Aorta (tissue), 5 donors: Measurements from ENCODE around the gene GDF15. TPM values are rescaled to one million over a fixed set of nuclear protein-coding genes. Genes with fewer than 3 reads are reported as not detected.
"Not testable (repeated sequence)": the region's sequence is repeated elsewhere in the genome, so short reads cannot be mapped to it uniquely, and the experiment has no call there.

Experiments
- ATAC-seq: fragments of 200-7000 bp; cut with Tn5 transposase; one replicate; pipeline ENCODE4 v1.9.1; 2022; ENCODE audit warnings: moderate library complexity; ENCODE audit not compliant: low FRiP score
- DNase-seq, 2 donors: peaks; one replicate each; pipeline ENCODE4 v3.0.0-alpha.2; 2020
- H3K27ac ChIP-seq, 2 donors: one replicate each; pipeline ENCODE4 v1.5.1; 2013; ENCODE audit warnings: low read length in 2 of 2, mild to moderate bottlenecking in 2 of 2, moderate library complexity in 2 of 2, control low read depth in 1 of 2, inconsistent platforms in 1 of 2, low read depth in 1 of 2
- H3K27me3 ChIP-seq, 2 donors: one replicate each; pipeline ENCODE4 v1.6.1; 2013; ENCODE audit warnings: control low read depth in 1 of 2, low read length in 1 of 2, mild to moderate bottlenecking in 1 of 2, moderate library complexity in 1 of 2; ENCODE audit not compliant: insufficient read depth in 2 of 2, control insufficient read depth in 1 of 2
- H3K36me3 ChIP-seq, 2 donors: one replicate each; pipeline ENCODE4 v1.6.1; 2013; ENCODE audit warnings: control low read depth in 1 of 2, low read length in 1 of 2, mild to moderate bottlenecking in 1 of 2; ENCODE audit not compliant: insufficient read depth in 2 of 2, control insufficient read depth in 1 of 2
- H3K4me1 ChIP-seq, 2 donors: one replicate each; pipeline ENCODE4 v1.6.1; 2013; ENCODE audit warnings: low read length in 2 of 2, control low read depth in 1 of 2, mild to moderate bottlenecking in 1 of 2, moderate library complexity in 1 of 2; ENCODE audit not compliant: insufficient read depth in 2 of 2, control insufficient read depth in 1 of 2
- H3K4me3 ChIP-seq, 2 donors: one replicate each; pipeline ENCODE4 v1.5.1; 2013; ENCODE audit warnings: low read length in 2 of 2, control low read depth in 1 of 2, mild to moderate bottlenecking in 1 of 2
- H3K9me3 ChIP-seq: one replicate; pipeline ENCODE4 v1.6.1; 2013; ENCODE audit warnings: mild to moderate bottlenecking, low read length; ENCODE audit not compliant: control insufficient read depth
- WGBS, 2 donors: extraction: QIAGEN DNeasy Blood & Tissue Kit; methylation state at CpG; one replicate each; pipeline ENCODE4 v1.1.7; 2013; 5-methylcytosine and 5-hydroxymethylcytosine counted together
- intact Hi-C, 2 donors: fragments of 100-400 bp; cut with DNase I; formaldehyde crosslinking; loops; one replicate each; pipeline versions ENCODE4 v1.14.2 to v1.15.0; 2022
- polyA plus RNA-seq, 2 donors: library from polyadenylated mRNA; stranded (reverse); fragments of 200-250 nt; gene quantifications; one replicate each; pipeline ENCODE4 v1.2.3, GENCODE V29; 2013
- total RNA-seq, 2 donors: library from RNA; stranded (reverse); fragmentation: NEBNext Ultra II Directional; extraction: Animal tissue kit (Norgen Biotek cat#: 25700); gene quantifications; one replicate each; pipeline ENCODE4 v1.2.1, GENCODE V29; 2021
- donor health status: healthy with polysubstance abuse.
- donor health status: Bipolar disorder and iron deficiency.
- donor health status: DM: no; HTN: no; CAD: no.
- donor health status: DM: no; HTN: no; CAD: no.
- donor health status: DM: yes; HTN: yes; CAD: no.

GDF15 gene
- total and polyA plus RNA-seq, 4 donors = 2.8 to 9.8 (median 3.7) TPM

DNA sequence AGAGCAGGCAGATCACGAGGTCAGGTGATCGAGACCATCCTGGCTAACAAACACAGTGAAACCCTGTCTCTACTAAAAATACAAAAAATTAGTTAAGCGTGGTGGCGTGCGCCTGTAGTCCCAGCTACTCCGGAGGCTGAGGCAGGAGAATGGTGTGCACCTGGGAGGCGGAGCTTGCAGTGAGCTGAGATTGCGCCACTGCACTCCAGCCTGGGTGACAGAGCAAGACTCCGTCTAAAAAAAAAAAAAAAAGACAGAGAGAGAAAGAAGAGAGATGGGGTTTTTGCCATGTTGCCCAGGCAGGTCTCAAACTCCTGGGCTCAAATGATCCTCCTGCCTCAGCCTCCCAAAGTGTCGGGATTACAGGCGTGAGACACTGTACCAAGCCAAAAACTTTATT lies 19.8 kb downstream of the GDF15 start:
- H3K4me1 ChIP-seq, H3K4me3 ChIP-seq, ATAC-seq, H3K27ac ChIP-seq, DNase-seq, H3K9me3 ChIP-seq, intact Hi-C loops, H3K36me3 ChIP-seq, H3K27me3 ChIP-seq: not testable (repeated sequence)
- 88 to 93% methylated on average over 11 of the region's 11 CpGs for WGBS, 2 donors

GRCh38 chr19:18406749-18407148 lies 20.8 kb downstream of the GDF15 start:
- Histone ChIP-seq H3K27me3 (no peaks in the 10 kb centered on the region), H3K36me3 (no peaks in the 10 kb centered on the region), H3K27ac (no peak overlapping the region), H3K4me3 (no peak overlapping the region), H3K9me3 (no peaks in the 10 kb centered on the region), H3K4me1 (no peaks in the 10 kb centered on the region)
- intact Hi-C loops = no loop called here
- DNase-seq = no peak
- 93% methylated on average over 9 of the region's 9 CpGs for WGBS, 2 donors
- no peak for ATAC-seq

- DNase-seq (no peak), ATAC-seq (no peak)
- Histone ChIP-seq H3K4me3 (no peak overlapping the region), H3K27ac (no peak overlapping the region), H3K27me3 (no peaks in the 10 kb centered on the region), H3K36me3 (no peaks in the 10 kb centered on the region), H3K9me3 (no peaks in the 10 kb centered on the region), H3K4me1 (no peaks in the 10 kb centered on the region)
- intact Hi-C loops = no loop called here
- WGBS, 2 donors = 53 to 54% methylated on average over 10 of the region's 10 CpGs
Observed at GRCh38 chr19:18408053-18408476, 22.1 kb downstream of the GDF15 start.

GRCh38 chr19:18412610-18413239 lies 26.8 kb downstream of the GDF15 start:
- intact Hi-C loops = loop anchor here (2.0 to 10.0 kb wide), 3 partner anchors 64 to 208 kb away; partner anchors contain the start of gene RAB3A (in 1 of the 2)
- DNase-seq = peak in 1 of 2 donors; percentile 72
- WGBS, 2 donors = 74 to 76% methylated on average over 15 to 16 of the region's 16 CpGs

GRCh38 chr19:18414504-18415177 lies 28.7 kb downstream of the GDF15 start:
- WGBS, 2 donors = 18 to 19% methylated on average over 11 of the region's 11 CpGs
- DNase-seq (peak; percentile 64 to 75), ATAC-seq (no peak)
- no peaks in the 10 kb centered on the region for H3K27me3 ChIP-seq
- no peaks in the 10 kb centered on the region for H3K4me1 ChIP-seq
- H3K4me3 ChIP-seq = no peak overlapping the region
- H3K27ac ChIP-seq = peak overlapping the region in 1 of 2 donors; percentile 49
- intact Hi-C loops = loop anchor here (10.0 kb wide), 2 partner anchors 160 to 210 kb away; partner anchors contain the start of gene RAB3A (in 1 of the 2)
- no peaks in the 10 kb centered on the region for H3K9me3 ChIP-seq
- no peaks in the 10 kb centered on the region for H3K36me3 ChIP-seq

More at GRCh38 chr19:18412610-18413239, 26.8 kb downstream of the GDF15 start:
- Histone ChIP-seq H3K4me1 (no peaks in the 10 kb centered on the region), H3K27ac (no peak overlapping the region), H3K4me3 (no peak overlapping the region), H3K36me3 (no peaks in the 10 kb centered on the region), H3K9me3 (no peaks in the 10 kb centered on the region), H3K27me3 (no peaks in the 10 kb centered on the region)
- no peak for ATAC-seq

DNA sequence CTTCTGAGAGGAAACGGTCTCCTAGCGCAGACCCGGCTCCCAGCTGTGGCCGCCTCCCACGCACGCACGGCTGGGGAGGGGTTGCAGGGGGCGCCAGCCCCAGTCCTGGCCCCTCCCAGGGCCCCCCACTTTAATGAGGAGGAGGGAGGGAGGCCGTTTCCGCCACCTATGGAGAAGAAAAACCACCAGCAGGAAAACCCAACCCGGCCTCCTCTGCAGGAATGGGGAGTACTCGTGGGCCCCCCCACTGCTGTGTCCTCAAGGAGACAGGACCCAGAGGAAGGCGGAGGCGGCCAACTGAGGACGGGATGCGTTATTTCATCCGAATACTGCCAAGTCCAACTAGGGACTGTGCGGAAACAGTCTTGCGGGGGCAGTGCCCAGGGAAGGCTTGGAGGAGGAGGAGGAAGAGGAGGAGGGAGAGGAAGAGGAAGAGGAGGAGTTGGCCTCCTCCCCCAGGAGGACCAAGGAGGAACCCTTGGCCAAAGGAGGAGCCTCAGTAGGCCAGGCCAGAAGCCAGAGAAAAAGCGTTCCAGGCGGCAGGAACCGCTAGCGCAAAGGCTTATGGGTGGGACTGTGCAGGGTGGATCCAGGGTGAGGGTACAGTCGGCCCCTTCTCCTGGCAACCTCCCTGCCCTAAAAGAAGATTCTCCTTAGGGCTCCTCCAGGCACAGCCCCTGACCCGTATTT lies 29.4 kb downstream of the GDF15 start:
- Histone ChIP-seq H3K4me3 (no peak overlapping the region), H3K36me3 (no peaks in the 10 kb centered on the region), H3K27me3 (no peaks in the 10 kb centered on the region), H3K27ac (peak overlapping the region in 1 of 2 donors; percentile 49), H3K4me1 (no peaks in the 10 kb centered on the region), H3K9me3 (no peaks in the 10 kb centered on the region)
- DNase-seq = peak; percentile 89 to 91
- WGBS, 2 donors = 2 to 3% methylated on average over 25 of the region's 25 CpGs
- peak; percentile 55 for ATAC-seq
- intact Hi-C loops = loop anchor here (10.0 kb wide), 2 partner anchors 161 to 211 kb away; partner anchors contain the start of gene RAB3A (in 1 of the 2)

DNA sequence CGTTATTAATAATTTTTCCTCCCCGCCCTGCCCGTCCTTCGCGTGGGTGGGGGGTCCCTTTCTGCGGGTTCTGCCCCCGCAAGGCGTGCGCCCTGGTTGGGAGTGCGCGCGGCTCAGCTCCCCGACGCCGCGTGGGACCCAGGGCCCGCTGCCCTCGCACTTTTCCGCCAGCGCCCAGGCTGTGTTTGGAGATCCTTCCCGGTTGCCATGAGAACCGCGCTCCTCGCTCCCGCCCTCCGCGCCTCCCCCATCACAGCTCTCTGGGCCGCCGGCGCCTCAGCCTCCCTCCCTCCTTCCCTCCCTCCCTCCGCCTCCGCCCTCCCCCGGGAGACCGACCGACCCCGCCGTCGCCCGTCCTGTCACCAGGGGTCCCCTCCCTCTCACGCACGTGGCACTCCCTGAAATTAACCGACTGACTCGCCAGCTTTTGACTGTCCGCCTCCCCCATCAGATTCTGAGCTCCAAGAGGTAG lies 30.9 kb downstream of the GDF15 start:
- H3K9me3 ChIP-seq = no peaks in the 10 kb centered on the region
- H3K4me1 ChIP-seq = no peaks in the 10 kb centered on the region

GRCh38 chr19:18417250-18418028 lies 31.5 kb downstream of the GDF15 start:
- peak overlapping the region in 1 of 2 donors; percentile 71 for H3K27ac ChIP-seq
- no peaks in the 10 kb centered on the region for H3K36me3 ChIP-seq
- 1% methylated on average over 39 to 53 of the region's 53 CpGs for WGBS, 2 donors
- no peaks in the 10 kb centered on the region for H3K4me1 ChIP-seq
- intact Hi-C loops = loop anchor here (1.0 to 10.0 kb wide), 4 partner anchors 113 to 213 kb away; partner anchors contain the start of genes JUND (in 1 of the 2) and RAB3A (in 1 of the 2)
- DNase-seq (peak; percentile 93 to 94), ATAC-seq (peak; percentile 66)
- no peaks in the 10 kb centered on the region for H3K9me3 ChIP-seq
- peak overlapping the region in 1 of 2 donors; percentile 6 for H3K4me3 ChIP-seq
- no peaks in the 10 kb centered on the region for H3K27me3 ChIP-seq

More for the DNA sequence above, 30.9 kb downstream of the GDF15 start:
- Histone ChIP-seq H3K36me3 (no peaks in the 10 kb centered on the region), H3K4me3 (peak overlapping the region in 1 of 2 donors; percentile 6), H3K27me3 (no peaks in the 10 kb centered on the region), H3K27ac (peak overlapping the region in 1 of 2 donors; percentile 71)
- ATAC-seq (peak; percentile 82), DNase-seq (peak; percentile 97 to 98)
- WGBS, 2 donors = 1% methylated on average over 40 to 44 of the region's 44 CpGs
- intact Hi-C loops = loop anchor here (1.0 to 10.0 kb wide), 4 partner anchors 113 to 212 kb away; partner anchors contain the start of genes JUND (in 1 of the 2) and RAB3A (in 1 of the 2)
